ENCODE measurements around the gene FUCA1.
A peak's percentile ranks its signal among the peaks of the same experiment; 100 is the strongest.

Gene FUCA1

GRCh38 chr1:23889074-23889473 lies 21.0 kb upstream of the FUCA1 start:
- TF ChIP-seq, protein P1, sequence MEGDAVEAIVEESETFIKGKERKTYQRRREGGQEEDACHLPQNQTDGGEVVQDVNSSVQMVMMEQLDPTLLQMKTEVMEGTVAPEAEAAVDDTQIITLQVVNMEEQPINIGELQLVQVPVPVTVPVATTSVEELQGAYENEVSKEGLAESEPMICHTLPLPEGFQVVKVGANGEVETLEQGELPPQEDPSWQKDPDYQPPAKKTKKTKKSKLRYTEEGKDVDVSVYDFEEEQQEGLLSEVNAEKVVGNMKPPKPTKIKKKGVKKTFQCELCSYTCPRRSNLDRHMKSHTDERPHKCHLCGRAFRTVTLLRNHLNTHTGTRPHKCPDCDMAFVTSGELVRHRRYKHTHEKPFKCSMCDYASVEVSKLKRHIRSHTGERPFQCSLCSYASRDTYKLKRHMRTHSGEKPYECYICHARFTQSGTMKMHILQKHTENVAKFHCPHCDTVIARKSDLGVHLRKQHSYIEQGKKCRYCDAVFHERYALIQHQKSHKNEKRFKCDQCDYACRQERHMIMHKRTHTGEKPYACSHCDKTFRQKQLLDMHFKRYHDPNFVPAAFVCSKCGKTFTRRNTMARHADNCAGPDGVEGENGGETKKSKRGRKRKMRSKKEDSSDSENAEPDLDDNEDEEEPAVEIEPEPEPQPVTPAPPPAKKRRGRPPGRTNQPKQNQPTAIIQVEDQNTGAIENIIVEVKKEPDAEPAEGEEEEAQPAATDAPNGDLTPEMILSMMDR (conservative IDR thresholded peaks at IDR 0.05), result no peak

DNA sequence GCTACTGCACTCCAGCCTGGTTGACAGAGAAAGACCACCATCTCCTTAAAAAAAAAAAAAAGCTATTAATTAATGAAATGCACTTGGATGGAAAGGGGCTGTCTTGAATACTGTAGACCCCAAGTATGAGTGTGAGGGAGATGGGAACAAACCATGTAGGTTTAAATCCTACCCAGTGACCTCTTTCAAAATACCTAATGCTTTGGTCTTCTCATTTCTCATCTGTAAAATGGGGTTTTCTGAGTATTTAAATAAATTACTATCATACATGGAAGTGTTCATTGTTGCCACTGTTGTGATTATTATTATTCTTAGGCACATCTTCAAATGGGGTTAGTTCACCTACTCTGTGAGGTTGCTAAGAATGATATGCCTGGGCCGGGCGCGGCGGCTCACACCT lies 17.1 kb upstream of the FUCA1 start:
- TF ChIP-seq, protein P1 (conservative IDR thresholded peaks at IDR 0.05), result no peak
- no peak overlapping the region for H3K27ac ChIP-seq

More at GRCh38 chr1:23889074-23889473, 21.0 kb upstream of the FUCA1 start:
- H3K27ac ChIP-seq, result no peak overlapping the region

DNA sequence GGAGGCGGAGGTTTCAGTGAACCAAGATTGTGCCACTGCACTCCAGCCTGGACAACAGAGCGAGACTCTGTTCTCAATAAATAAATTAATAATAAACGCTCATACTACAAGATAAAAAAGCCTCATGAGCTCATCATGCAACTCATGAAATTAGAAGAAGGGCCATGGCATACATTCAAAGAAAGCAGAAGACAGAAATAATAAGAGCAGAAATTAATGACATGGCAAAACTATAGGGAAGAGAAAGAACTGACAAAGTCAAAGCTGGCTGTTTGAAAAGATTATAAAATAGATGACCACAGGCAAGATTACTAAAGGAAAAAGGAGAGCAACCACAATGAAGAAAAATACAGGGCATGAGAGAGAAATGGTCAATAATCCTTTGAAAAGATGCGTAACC lies 14.7 kb upstream of the FUCA1 start:
- no peak overlapping the region for H3K27ac ChIP-seq
- TF ChIP-seq, protein P1 (conservative IDR thresholded peaks at IDR 0.05), result no peak

DNA sequence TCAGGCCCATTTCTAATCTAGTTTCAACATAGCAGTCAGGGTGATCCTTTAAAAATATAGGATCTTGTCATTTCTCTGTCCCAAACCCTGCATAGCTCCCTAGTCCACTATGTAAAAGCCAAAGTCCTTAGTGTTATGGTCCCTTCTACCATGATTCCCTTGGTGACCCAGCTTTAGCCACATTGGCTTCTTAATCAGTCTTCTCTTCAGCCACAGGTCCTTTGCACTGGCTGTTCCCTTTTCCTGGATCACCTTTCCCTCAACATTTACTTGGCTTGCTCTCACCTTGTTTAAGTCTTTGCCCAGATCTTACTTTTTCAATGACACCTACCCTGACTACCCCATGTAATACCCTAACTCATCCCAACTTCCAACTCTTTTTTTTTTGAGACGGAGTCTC lies 11.7 kb upstream of the FUCA1 start:
- no peak overlapping the region for H3K27ac ChIP-seq
- TF ChIP-seq, protein P1 (conservative IDR thresholded peaks at IDR 0.05), result no peak

DNA sequence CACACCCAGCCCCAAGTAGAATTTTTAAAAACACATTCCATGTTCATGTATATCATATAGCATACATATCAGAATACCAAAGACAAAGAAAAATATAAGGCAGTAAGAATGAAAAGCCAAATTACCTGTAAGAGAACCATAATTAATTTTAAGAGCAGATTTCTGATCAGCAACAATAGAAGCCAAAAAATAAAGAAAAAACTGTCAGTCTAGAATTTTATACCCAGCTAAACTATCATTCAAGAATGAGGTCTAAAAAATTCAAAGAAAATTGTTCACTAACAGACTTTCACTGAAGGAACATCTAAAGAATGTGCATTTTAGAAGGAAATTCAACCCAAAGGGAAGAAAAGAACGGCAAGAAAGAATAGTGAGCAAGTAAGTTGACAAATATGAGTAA lies 10.6 kb upstream of the FUCA1 start:
- H3K27ac ChIP-seq, result no peak overlapping the region
- TF ChIP-seq, protein P1 (conservative IDR thresholded peaks at IDR 0.05), result no peak

GRCh38 chr1:23875382-23875781 lies 7.3 kb upstream of the FUCA1 start:
- TF ChIP-seq, protein P1 (conservative IDR thresholded peaks at IDR 0.05), result no peak
- no peak overlapping the region for H3K27ac ChIP-seq

GRCh38 chr1:23872421-23872820 lies 4.3 kb upstream of the FUCA1 start:
- TF ChIP-seq, protein P1 (conservative IDR thresholded peaks at IDR 0.05), result no peak
- no peak overlapping the region for H3K27ac ChIP-seq

- TF ChIP-seq, protein P1 (conservative IDR thresholded peaks at IDR 0.05), result no peak
- peak overlapping the region; percentile 74 for H3K27ac ChIP-seq
These were observed 961 bp upstream of the FUCA1 start for GRCh38 chr1:23869051-23869450.
